ENCODE data around the gene SSTR3. TPM values are rescaled to one million over a fixed set of nuclear protein-coding genes. Genes with fewer than 3 reads are reported as not detected.
"Not testable (repeated sequence)": the region's sequence is repeated elsewhere in the genome, so short reads cannot be mapped to it uniquely, and the experiment has no call there.

SSTR3 gene
- total RNA-seq, 8 experiments from 2014 or later: 0.09 to 1.1 (median 0.25) TPM; not detected in 1

DNA sequence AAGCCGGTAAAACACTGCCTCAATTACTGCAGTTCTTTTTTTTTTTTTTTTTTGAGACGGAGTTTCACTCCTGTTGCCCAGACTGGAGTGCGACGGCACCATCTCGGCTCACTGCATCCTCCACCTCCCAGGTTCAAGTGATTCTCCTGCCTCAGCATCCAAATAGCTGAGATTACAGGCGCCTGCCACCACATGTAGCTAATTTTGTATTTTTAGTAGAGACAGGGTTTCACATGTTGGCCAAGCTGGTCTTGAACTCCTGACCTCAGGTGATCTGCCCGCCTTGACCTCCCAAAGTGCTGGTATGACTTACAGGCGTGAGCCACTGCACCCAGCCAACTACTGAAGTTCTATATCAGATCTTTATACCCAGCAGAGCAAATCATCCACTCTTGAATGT, 39.6 kb upstream of the SSTR3 start:
- in situ Hi-C loops (cut with MboI; ENCODE audit: low pct_unique_long_range_greater_than_20kb in 2 of 9, low sequenced_read_pairs in 9 of 9, unreplicated experiment in 9 of 9); ATAC-seq (replicated peaks in 6 of 8); H3K27ac ChIP-seq; H3K4me3 ChIP-seq: not testable (repeated sequence)
- WGBS, 10 experiments: 63 to 100% (median 94%) methylated on average over 2 to 6 of the region's 8 CpGs; no CpG with 5 or more reads in 2 of the 10 experiments
- peaks cover 3 to 11% of the 10 kb centered on the region in 2 donors for H3K4me1 ChIP-seq (replicated peaks in 1 of 2)

DNA sequence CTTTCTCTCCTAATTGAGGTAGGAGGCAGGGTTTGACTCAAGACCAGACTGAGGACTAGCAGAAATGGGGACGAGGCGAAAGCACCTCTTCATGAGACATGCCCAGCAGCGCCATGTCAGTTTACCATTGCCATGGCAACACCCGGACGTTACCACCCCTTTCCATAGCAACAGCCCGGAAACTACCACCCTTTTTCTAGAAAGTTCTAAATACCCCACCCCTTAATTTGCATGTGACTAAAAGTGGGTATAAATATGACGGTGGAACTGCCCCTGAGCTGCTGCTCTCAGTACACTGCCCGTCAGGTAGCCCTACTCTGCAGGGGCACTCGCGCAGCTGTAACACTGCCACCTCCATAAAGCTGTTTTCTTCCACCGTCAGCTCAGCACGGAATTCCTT, 37.7 kb upstream of the SSTR3 start:
- Histone ChIP-seq H3K4me3 (no peak overlapping the region), H3K27ac (no peak overlapping the region), H3K4me1 (replicated peaks in 1 of 2) (peaks cover 3 to 11% of the 10 kb centered on the region in 2 donors)
- ATAC-seq (replicated peaks in 6 of 8): peak in 6 of 8 experiments; percentile 27 to 78 (median 52)
- in situ Hi-C loops (cut with MboI; ENCODE audit: low pct_unique_long_range_greater_than_20kb in 2 of 9, low sequenced_read_pairs in 9 of 9, unreplicated experiment in 9 of 9): no loop called here
- WGBS, 10 experiments: 41 to 90% (median 60%) methylated on average over 1 to 10 of the region's 12 CpGs; no CpG with 5 or more reads in 2 of the 10 experiments

DNA sequence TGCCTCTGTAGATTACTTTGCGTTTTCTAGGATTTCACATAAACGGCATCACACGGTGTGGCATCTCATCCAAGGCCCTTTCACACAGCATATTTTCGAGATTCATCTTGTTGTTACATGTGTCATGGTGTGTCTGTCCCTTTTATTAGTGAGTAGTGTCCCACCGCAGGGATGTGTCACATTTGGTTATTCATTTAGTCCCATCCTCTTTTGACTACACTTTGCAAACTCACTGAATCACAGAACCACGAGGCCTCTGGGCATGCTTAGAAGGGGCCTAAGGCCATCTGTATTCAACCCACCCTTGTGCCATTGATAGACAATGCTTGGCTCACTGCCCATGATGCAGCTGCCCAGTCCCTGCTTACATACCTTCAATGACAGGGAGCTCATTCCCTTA, 36.0 kb upstream of the SSTR3 start:
- in situ Hi-C loops (cut with MboI; ENCODE audit: low pct_unique_long_range_greater_than_20kb in 2 of 9, low sequenced_read_pairs in 9 of 9, unreplicated experiment in 9 of 9): no loop called here
- peak in 6 of 8 experiments; percentile 12 to 56 (median 28) for ATAC-seq (replicated peaks in 6 of 8)
- Histone ChIP-seq H3K4me3 (no peak overlapping the region), H3K4me1 (replicated peaks in 1 of 2) (peaks cover 3 to 11% of the 10 kb centered on the region in 2 donors), H3K27ac (no peak overlapping the region)
- 28 to 88% (median 55%) methylated on average over 2 to 4 of the region's 6 CpGs; no CpG with 5 or more reads in 7 of the 10 experiments for WGBS, 10 experiments

DNA sequence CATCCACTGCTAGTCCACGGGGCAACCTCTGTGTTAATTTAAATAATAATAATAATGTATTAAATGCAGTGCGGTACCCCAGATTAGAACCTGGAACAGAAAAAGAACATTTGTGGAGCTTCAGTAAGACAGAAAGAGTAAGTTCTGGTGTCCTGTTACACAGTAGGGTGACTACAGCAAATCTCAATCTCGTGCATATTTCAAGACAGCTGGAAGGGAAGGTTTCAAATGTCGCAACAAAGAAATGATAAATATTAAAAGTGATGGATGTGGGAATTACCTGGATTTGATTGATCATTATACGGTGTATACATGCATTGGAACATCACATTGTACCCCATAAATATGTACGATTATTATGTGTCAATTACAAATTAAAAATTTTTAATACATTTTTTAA, 33.5 kb upstream of the SSTR3 start:
- Histone ChIP-seq H3K4me3 (no peak overlapping the region), H3K27ac (no peak overlapping the region), H3K4me1 (replicated peaks in 1 of 2) (peaks cover 12 to 15% of the 10 kb centered on the region in 2 donors)
- no peak for ATAC-seq (replicated peaks in 6 of 8)
- in situ Hi-C loops (cut with MboI; ENCODE audit: low pct_unique_long_range_greater_than_20kb in 2 of 9, low sequenced_read_pairs in 9 of 9, unreplicated experiment in 9 of 9): no loop called here
- 38 to 93% (median 73%) methylated on average over 4 to 6 of the region's 6 CpGs for WGBS, 10 experiments

DNA sequence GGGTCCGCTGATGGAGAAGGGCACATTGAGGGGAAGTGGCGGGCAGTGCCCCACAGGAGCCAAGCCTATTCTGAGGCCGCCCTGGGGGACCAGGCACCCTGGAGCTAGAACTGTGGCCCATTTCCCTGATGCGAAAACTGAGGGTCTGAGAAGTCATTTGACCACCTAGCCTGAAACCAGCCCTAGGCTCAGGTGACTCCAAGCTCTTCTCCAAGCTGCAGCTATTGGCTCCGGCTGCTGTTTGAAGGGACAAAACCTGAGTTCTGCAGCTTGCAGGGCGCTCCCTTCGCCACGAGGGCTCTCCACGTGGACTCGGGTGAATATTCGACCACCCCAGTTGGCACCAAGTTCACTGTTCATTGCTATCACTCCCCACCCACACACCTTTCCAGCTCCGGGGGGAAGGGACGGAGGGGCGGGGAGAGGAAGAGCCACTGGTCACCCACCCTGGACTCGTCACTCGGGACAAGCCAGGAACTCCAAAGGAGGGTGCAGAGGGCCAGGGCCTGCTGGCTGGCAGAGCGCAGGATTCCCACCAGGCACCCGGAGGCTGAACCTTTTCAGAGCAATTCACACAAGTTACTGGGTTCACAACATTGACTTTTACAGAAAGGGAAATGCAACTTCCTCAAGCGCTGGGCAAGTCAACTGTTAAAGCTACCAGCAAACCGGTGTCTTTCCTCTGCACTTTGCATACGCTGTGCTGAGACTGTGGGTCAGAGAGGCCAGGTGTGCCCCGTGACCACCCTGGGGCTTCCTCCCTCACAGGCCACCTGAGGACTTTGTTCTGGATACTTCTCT, 32.8 kb upstream of the SSTR3 start:
- H3K4me1 ChIP-seq (replicated peaks in 1 of 2): peaks cover 14 to 15% of the 10 kb centered on the region in 2 donors
- 53 to 84% (median 68%) methylated on average over 2 to 10 of the region's 22 CpGs; no CpG with 5 or more reads in 1 of the 10 experiments for WGBS, 10 experiments
- in situ Hi-C loops (cut with MboI; ENCODE audit: low pct_unique_long_range_greater_than_20kb in 2 of 9, low sequenced_read_pairs in 9 of 9, unreplicated experiment in 9 of 9): no loop called here
- ATAC-seq (replicated peaks in 6 of 8): no peak
- H3K27ac ChIP-seq: no peak overlapping the region
- no peak overlapping the region for H3K4me3 ChIP-seq

DNA sequence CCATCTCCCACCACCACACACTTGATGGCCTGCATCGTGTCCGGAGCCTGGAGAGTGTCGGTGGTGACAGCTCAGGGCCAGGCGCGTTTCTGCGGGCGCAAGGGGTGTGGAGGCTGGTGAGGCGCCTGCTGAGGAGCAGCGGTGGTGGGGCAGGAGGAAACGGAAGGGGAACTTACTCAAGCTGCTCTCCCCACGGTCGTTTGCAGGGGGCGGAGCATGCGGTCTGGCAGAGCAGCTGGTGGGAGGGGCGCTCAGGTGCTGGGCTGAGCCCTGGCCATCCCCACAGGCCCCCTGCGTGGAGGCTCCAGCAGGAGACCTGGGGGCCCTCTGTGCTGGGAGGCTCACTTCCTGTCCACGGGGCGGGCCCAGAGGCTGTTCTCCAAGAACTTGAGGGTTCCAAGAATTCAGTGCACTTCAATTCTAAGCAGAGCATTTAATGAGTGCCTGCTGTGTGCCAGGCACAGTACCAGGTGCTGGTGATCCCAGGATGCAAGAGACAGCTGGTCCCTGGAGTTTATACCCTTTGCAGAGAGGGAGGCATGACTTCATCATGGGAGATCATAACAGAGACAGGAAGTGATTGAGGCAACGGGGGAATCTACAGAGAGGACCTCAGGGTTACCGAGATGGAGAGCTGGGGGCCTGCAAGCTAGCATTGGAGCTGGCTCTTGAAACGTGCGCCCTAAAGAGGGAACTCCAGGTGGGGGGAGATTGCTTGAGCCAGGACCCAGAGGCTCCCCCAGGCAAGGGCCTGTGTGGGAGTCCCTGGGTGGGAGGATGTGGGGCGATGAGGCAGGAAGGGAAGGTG, 32.0 kb upstream of the SSTR3 start, which contains the start of gene RAC2:
Gene RAC2, minus strand, starts transcription at position 156 of the 808 bp plus-strand sequence. Its CDS starts 121 bp downstream, at position 35.
- 30 to 100% (median 59%) methylated on average over 1 to 13 of the region's 23 CpGs; no CpG with 5 or more reads in 7 of the 10 experiments for WGBS, 10 experiments
- peak in 5 of 8 experiments; percentile 5 to 91 (median 64) for ATAC-seq (replicated peaks in 6 of 8)
- in situ Hi-C loops (cut with MboI; ENCODE audit: low pct_unique_long_range_greater_than_20kb in 2 of 9, low sequenced_read_pairs in 9 of 9, unreplicated experiment in 9 of 9): no loop called here
- no peak within 1 kb of the TSS for H3K4me3 ChIP-seq
- H3K27ac ChIP-seq: no peak within 1 kb of the TSS
- H3K4me1 ChIP-seq (replicated peaks in 1 of 2): peaks cover 10 to 16% of the 10 kb centered on the region in 2 donors

DNA sequence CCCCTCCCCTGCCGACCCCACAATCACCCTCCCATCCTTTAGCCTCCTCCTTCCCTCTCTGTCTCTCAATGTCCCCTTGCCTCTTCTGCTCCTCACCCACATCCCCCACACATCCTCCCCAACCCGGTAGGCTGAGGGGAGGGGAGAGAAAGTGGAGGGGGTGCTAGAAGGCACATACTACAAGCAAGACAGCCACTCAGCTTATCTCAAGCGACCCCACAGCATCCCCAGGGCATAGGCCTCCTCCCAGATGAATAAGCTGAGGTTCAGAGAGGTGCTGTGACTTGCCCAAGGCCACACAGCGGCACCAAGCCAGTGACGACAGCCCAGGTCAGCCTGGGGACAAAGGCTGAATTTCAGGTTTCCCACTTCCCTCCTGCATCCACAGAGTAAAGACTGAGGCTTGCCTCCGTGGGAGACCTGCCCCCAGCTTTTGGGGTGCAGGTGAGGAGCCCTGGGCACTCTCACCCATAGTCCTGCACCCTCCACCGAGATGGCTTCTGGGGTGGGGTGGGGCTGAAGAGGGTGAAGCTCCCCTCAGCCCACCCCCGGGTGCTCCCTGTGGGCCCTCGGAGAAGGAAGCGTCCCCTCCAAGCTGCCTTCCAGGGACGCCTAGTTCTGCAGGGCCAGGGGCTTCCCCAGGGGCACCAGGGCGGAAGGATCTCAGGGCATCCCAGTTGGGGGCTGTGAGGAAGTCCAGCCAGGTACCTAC, 31.3 kb upstream of the SSTR3 start:
- Histone ChIP-seq H3K4me3 (no peak overlapping the region), H3K27ac (no peak overlapping the region), H3K4me1 (replicated peaks in 1 of 2) (peaks cover 10 to 16% of the 10 kb centered on the region in 2 donors)
- peak in 1 of 8 experiments; percentile 37 for ATAC-seq (replicated peaks in 6 of 8)
- in situ Hi-C loops (cut with MboI; ENCODE audit: low pct_unique_long_range_greater_than_20kb in 2 of 9, low sequenced_read_pairs in 9 of 9, unreplicated experiment in 9 of 9): no loop called here
- WGBS, 10 experiments: 93% methylated on average over 3 of the region's 12 CpGs; no CpG with 5 or more reads in 9 of the 10 experiments

DNA sequence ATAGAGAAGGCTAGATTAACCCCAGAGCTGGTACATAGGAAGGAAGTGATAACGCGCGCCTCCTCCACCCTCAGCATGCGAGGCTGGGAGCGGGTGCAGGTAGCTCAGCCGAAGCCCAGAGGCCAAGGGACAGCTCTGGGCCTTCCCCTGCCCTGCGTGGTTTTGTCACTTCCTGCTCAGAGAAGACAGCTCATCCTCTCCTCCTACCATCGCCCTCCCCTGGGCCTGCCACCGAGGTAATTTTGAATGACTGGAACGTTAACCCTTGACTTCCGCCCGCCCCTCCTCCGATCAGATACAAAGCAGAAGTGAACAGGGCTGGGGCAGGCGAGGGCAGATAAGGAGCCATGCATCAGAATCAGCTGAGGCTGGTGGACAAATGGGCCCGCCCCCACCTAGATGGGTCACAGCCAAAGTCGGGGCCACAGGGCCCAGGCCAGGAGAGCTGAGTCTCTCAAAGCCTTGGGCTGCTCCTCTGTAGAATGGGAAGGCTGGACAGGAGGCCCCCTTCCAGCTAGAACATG, 30.2 kb upstream of the SSTR3 start:
- no peak overlapping the region for H3K4me3 ChIP-seq

DNA sequence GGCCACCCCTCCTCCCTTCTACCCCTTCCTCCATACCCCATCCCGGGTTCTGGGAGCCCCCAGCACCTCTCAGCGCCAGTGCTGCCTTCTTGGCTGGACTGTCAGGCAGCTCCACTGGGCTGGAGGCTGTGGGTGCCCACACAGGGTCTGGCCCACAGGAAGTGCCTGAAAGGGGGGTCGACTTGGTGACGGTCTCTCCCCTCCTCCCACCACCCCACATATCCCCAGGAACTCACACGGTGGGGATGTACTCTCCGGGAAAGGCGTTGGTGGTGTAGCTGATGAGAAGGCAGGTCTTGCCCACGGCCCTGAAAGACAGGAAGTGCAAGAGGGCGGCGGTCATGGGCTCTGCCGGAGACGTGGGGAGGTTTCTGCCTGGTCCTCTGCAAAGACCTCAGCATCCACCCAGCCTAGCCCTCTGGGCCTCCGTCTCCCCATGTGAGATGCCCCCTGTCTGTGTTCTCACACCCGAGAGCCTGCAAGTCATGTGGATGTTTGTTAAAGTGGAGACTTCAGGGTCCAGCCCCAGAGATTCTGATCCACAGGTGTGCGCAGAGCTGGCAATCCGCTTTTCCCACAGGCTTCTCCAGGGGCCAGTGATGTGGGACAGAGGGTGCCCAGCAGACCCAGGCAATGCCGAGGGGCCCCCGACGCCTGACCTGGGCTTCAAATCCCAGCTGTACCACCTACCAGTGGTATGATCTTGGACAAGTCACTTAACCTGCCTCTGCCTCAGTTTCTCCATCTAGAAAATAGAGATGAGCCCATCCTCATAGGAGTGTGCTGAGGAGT, 29.3 kb upstream of the SSTR3 start:
- in situ Hi-C loops (cut with MboI; ENCODE audit: low pct_unique_long_range_greater_than_20kb in 2 of 9, low sequenced_read_pairs in 9 of 9, unreplicated experiment in 9 of 9): no loop called here
- Histone ChIP-seq H3K4me3 (no peak overlapping the region), H3K4me1 (replicated peaks in 1 of 2) (peaks cover 6 to 21% of the 10 kb centered on the region in 2 donors), H3K27ac (no peak overlapping the region)
- ATAC-seq (replicated peaks in 6 of 8): peak in 2 of 8 experiments; percentile 9 to 29
- 0 to 100% (median 91%) methylated on average over 1 to 7 of the region's 19 CpGs; no CpG with 5 or more reads in 3 of the 10 experiments for WGBS, 10 experiments

More for the DNA sequence above, 30.2 kb upstream of the SSTR3 start:
- in situ Hi-C loops (cut with MboI; ENCODE audit: low pct_unique_long_range_greater_than_20kb in 2 of 9, low sequenced_read_pairs in 9 of 9, unreplicated experiment in 9 of 9): no loop called here
- Histone ChIP-seq H3K4me1 (replicated peaks in 1 of 2) (peaks cover 6 to 17% of the 10 kb centered on the region in 2 donors), H3K27ac (no peak overlapping the region)
- peak in 7 of 8 experiments; percentile 24 to 69 (median 61) for ATAC-seq (replicated peaks in 6 of 8)
- 7 to 80% (median 26%) methylated on average over 1 to 11 of the region's 16 CpGs; no CpG with 5 or more reads in 4 of the 10 experiments for WGBS, 10 experiments

DNA sequence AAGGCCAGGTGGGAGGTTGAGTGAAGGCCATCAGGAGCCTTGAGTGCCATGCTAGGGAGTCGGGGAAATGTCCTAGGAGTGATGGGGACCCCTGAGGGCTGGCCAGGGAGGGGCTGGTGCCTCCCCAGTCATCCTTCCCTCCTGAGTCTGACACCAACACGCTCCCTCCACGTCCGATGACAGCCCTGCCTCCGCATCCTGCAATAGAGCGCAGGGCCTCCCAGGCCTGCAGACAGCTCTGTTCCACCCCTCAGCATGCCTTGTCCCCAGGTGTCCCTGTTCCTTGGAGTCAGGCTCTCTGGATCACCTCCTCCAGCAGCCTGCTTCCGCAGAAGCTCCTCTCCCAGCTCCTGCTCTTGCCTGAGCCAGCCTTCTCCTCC, 28.7 kb upstream of the SSTR3 start:
- no peak for ATAC-seq (replicated peaks in 6 of 8)
- 60 to 100% (median 90%) methylated on average over 1 of the region's 7 CpGs; no CpG with 5 or more reads in 6 of the 10 experiments for WGBS, 10 experiments
- in situ Hi-C loops (cut with MboI; ENCODE audit: low pct_unique_long_range_greater_than_20kb in 2 of 9, low sequenced_read_pairs in 9 of 9, unreplicated experiment in 9 of 9): no loop called here
- H3K4me1 ChIP-seq (replicated peaks in 1 of 2): peaks cover 6 to 21% of the 10 kb centered on the region in 2 donors
- H3K4me3 ChIP-seq: no peak overlapping the region
- peak overlapping the region in 1 of 2 donors; percentile 27 for H3K27ac ChIP-seq

DNA sequence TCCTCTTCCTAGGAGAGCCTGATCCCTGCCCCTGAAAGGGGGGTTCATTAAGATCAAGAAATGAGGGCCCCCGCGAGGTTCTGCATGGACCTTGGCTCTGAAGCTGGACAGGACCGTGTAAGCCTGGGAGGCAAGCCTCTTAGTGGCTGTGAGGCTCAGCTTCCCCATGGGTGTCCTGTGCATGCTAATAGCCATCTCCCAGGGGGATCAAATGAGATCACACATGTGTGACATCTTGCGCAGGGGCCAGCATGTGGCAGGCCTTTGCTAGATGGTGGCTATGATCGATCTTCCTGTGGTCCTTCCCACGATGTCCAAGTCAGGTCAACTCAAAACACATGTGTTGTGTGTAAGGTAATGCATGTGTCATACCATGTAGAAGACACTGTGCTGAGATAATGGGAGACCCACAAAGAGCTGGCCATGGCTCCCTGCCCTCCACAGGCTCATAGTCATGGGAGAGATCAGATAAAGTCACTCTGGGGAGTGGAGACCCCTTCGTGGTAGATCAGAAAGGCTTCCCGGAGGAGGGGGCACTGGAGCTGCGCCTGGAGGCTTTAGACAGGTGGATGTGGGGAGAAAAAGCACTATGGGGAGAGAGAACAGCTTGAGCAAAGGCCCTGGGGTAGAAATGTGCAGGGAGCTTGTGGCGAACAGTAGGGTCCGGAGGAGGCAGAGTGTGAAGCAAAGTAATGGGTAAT, 28.1 kb upstream of the SSTR3 start:
- 40 to 87% (median 80%) methylated on average over 1 to 7 of the region's 11 CpGs; no CpG with 5 or more reads in 3 of the 10 experiments for WGBS, 10 experiments
- Histone ChIP-seq H3K4me1 (replicated peaks in 1 of 2) (peaks cover 6 to 21% of the 10 kb centered on the region in 2 donors), H3K27ac (peak overlapping the region in 1 of 2 donors; percentile 60), H3K4me3 (no peak overlapping the region)
- in situ Hi-C loops (cut with MboI; ENCODE audit: low pct_unique_long_range_greater_than_20kb in 2 of 9, low sequenced_read_pairs in 9 of 9, unreplicated experiment in 9 of 9): no loop called here
- ATAC-seq (replicated peaks in 6 of 8): peak in 4 of 8 experiments; percentile 31 to 51 (median 45)

Measured in motor neuron (in vitro differentiated cells).